Neuronal stem cell (in vitro differentiated cells): ENCODE measurements around the gene CNNM4.
A peak's percentile ranks its signal among the peaks of the same experiment; 100 is the strongest.

ENCODE experiments used
- DNase-seq: peaks from one replicate; pipeline ENCODE4 v3.0.0-alpha.2; 2013; ENCODE audit warnings: low spot score
- H2AFZ ChIP-seq: one replicate; pipeline ENCODE4 v1.6.1; 2013; ENCODE audit warnings: mild to moderate bottlenecking, low read length, inconsistent platforms
- H2AK5ac ChIP-seq: 2 replicates; pipeline ENCODE4 v1.6.1; 2013; ENCODE audit warnings: low read depth, mild to moderate bottlenecking, inconsistent platforms, low read length, moderate library complexity, mixed read lengths
- H2BK120ac ChIP-seq: 2 replicates; pipeline ENCODE4 v1.6.1; 2013; ENCODE audit warnings: low read depth, mild to moderate bottlenecking, inconsistent platforms, low read length, moderate library complexity, mixed read lengths
- H2BK12ac ChIP-seq: one replicate; pipeline ENCODE4 v1.6.1; 2013; ENCODE audit warnings: low read length, inconsistent platforms
- H2BK15ac ChIP-seq: 2 replicates; pipeline ENCODE4 v1.6.1; 2013; ENCODE audit warnings: mild to moderate bottlenecking, low read length, inconsistent platforms, mixed read lengths
- H2BK5ac ChIP-seq: one replicate; pipeline ENCODE4 v1.6.1; 2013; ENCODE audit warnings: inconsistent platforms, mild to moderate bottlenecking, low read length, moderate library complexity
- H3K14ac ChIP-seq: one replicate; pipeline ENCODE4 v1.6.1; 2013; ENCODE audit warnings: low read length, inconsistent platforms
- H3K18ac ChIP-seq: 2 replicates; pipeline ENCODE4 v1.6.1; 2013; ENCODE audit warnings: low read length, inconsistent platforms
- H3K23ac ChIP-seq: 2 replicates; pipeline ENCODE4 v1.6.1; 2013; ENCODE audit warnings: low read depth, mild to moderate bottlenecking, mixed read lengths, low read length, inconsistent platforms; ENCODE audit not compliant: poor library complexity
- H3K27ac ChIP-seq: replicated peaks from 3 replicates; pipeline ENCODE4 v1.5.1; 2013; ENCODE audit warnings: low read length, inconsistent platforms
- H3K27me3 ChIP-seq, 3 experiments: 2 replicates each; pipeline ENCODE4 v1.6.1; 2013; ENCODE audit warnings: low read length in 3 of 3, mild to moderate bottlenecking in 2 of 3, inconsistent platforms in 1 of 3, low read depth in 1 of 3, mixed read lengths in 1 of 3, moderate library complexity in 1 of 3; ENCODE audit not compliant: control insufficient read depth in 3 of 3, insufficient read depth in 3 of 3
- H3K36me3 ChIP-seq, 2 donors: replicated peaks in 1 of 2; 2 replicates each; pipeline ENCODE4 v1.6.1; 2013; ENCODE audit warnings: low read length in 2 of 2; ENCODE audit not compliant: control insufficient read depth in 2 of 2, insufficient read depth in 2 of 2
- H3K4ac ChIP-seq: 2 replicates; pipeline ENCODE4 v1.6.1; 2013; ENCODE audit warnings: inconsistent platforms, mild to moderate bottlenecking, low read length, moderate library complexity
- H3K4me1 ChIP-seq, 2 donors: 1 replicate in 1 of 2; 2 replicates in 1 of 2; pipeline ENCODE4 v1.6.1; 2013; ENCODE audit warnings: low read length in 2 of 2, low read depth in 1 of 2; ENCODE audit not compliant: control insufficient read depth in 2 of 2, insufficient read depth in 1 of 2
- H3K4me2 ChIP-seq: one replicate; pipeline ENCODE4 v1.6.1; 2013; ENCODE audit warnings: mild to moderate bottlenecking, low read length, inconsistent platforms; ENCODE audit not compliant: insufficient read depth, poor library complexity, severe bottlenecking
- H3K4me3 ChIP-seq, 2 donors: 2 replicates each; pipeline ENCODE4 v1.5.1; 2013; ENCODE audit warnings: low read length in 2 of 2, mild to moderate bottlenecking in 2 of 2, inconsistent platforms in 1 of 2, moderate library complexity in 1 of 2
- H3K79me1 ChIP-seq: one replicate; pipeline ENCODE4 v1.6.1; 2013; ENCODE audit warnings: low read depth, mild to moderate bottlenecking, inconsistent platforms, low read length, moderate library complexity
- H3K9ac ChIP-seq: one replicate; pipeline ENCODE4 v1.6.1; 2013; ENCODE audit warnings: mild to moderate bottlenecking, low read depth, low read length, inconsistent platforms; ENCODE audit not compliant: poor library complexity
- H3K9me3 ChIP-seq, 2 donors: replicated peaks in 1 of 2; 2 replicates each; pipeline versions ENCODE3 to v1.6.1; 2013; ENCODE audit warnings: low read length in 2 of 2, mild to moderate bottlenecking in 2 of 2, inconsistent platforms in 1 of 2, low read depth in 1 of 2, mixed read lengths in 1 of 2, moderate library complexity in 1 of 2; ENCODE audit not compliant: control insufficient read depth in 2 of 2, insufficient read depth in 1 of 2
- H4K8ac ChIP-seq: one replicate; pipeline ENCODE4 v1.6.1; 2013; ENCODE audit warnings: low read depth, mild to moderate bottlenecking, inconsistent platforms, low read length, moderate library complexity
- H4K91ac ChIP-seq: one replicate; pipeline ENCODE4 v1.6.1; 2013; ENCODE audit warnings: low read length, low read depth, mild to moderate bottlenecking, inconsistent platforms; ENCODE audit not compliant: poor library complexity
- WGBS, 2 donors: extraction: QIAGEN DNeasy Blood & Tissue Kit; methylation state at CpG; one replicate each; pipeline ENCODE4 v1.1.7; 2013; ENCODE audit warnings: missing lambda C conversion rate in 2 of 2, mixed read lengths in 1 of 2; ENCODE audit not compliant: insufficient read length in 2 of 2, insufficient replicate concordance in 1 of 2; ENCODE audit errors: extremely low coverage in 2 of 2; 5-methylcytosine and 5-hydroxymethylcytosine counted together

CNNM4 gene

GRCh38 chr2:96837575-96837974 lies 76.9 kb downstream of the CNNM4 start:
- H2AK5ac ChIP-seq: no peak overlapping the region
- H4K8ac ChIP-seq: no peak overlapping the region
- no peak overlapping the region for H2BK15ac ChIP-seq
- no peak overlapping the region for H3K4me2 ChIP-seq
- H2BK5ac ChIP-seq: no peak overlapping the region
- H3K23ac ChIP-seq: no peak overlapping the region
- no peak overlapping the region for H3K18ac ChIP-seq
- H3K79me1 ChIP-seq: peaks cover 2% of the 10 kb centered on the region
- no CpG with 5 or more reads among the region's 9 CpGs for WGBS, 2 donors
- no peak overlapping the region for H3K4me3 ChIP-seq
- no peaks in the 10 kb centered on the region for H3K27me3 ChIP-seq
- peaks cover 12 to 74% of the 10 kb centered on the region in 2 donors for H3K36me3 ChIP-seq
- H3K27ac ChIP-seq: no peak overlapping the region
- no peak overlapping the region for H3K14ac ChIP-seq
- no peak overlapping the region for H3K9ac ChIP-seq
- no peak overlapping the region for H4K91ac ChIP-seq
- H3K9me3 ChIP-seq: no peaks in the 10 kb centered on the region
- DNase-seq: no peak
- H2AFZ ChIP-seq: no peak overlapping the region
- no peak overlapping the region for H2BK12ac ChIP-seq
- H2BK120ac ChIP-seq: no peak overlapping the region
- peaks cover 4 to 5% of the 10 kb centered on the region in 2 donors for H3K4me1 ChIP-seq
- no peak overlapping the region for H3K4ac ChIP-seq

GRCh38 chr2:96838345-96839292 lies 77.9 kb downstream of the CNNM4 start:
- peak overlapping the region; percentile 24 for H4K8ac ChIP-seq
- peak overlapping the region; percentile 84 for H3K18ac ChIP-seq
- H2AFZ ChIP-seq: no peak overlapping the region
- H4K91ac ChIP-seq: no peak overlapping the region
- no peaks in the 10 kb centered on the region for H3K27me3 ChIP-seq
- peaks cover 2% of the 10 kb centered on the region for H3K79me1 ChIP-seq
- H3K9me3 ChIP-seq: no peaks in the 10 kb centered on the region
- H3K23ac ChIP-seq: peak overlapping the region; percentile 75
- H3K14ac ChIP-seq: no peak overlapping the region
- DNase-seq: no peak
- H2BK12ac ChIP-seq: no peak overlapping the region
- peak overlapping the region; percentile 32 for H2BK5ac ChIP-seq
- no peak overlapping the region for H2BK120ac ChIP-seq
- whole genome bisulfite sequencing, 2 donors: no CpG with 5 or more reads among the region's 23 CpGs
- no peak overlapping the region for H3K27ac ChIP-seq
- H2AK5ac ChIP-seq: no peak overlapping the region
- no peak overlapping the region for H3K4me3 ChIP-seq
- H3K9ac ChIP-seq: no peak overlapping the region
- no peak overlapping the region for H3K4ac ChIP-seq
- H3K4me2 ChIP-seq: no peak overlapping the region
- H2BK15ac ChIP-seq: no peak overlapping the region
- H3K4me1 ChIP-seq: no peaks in the 10 kb centered on the region
- H3K36me3 ChIP-seq: peaks cover 12 to 64% of the 10 kb centered on the region in 2 donors

DNA sequence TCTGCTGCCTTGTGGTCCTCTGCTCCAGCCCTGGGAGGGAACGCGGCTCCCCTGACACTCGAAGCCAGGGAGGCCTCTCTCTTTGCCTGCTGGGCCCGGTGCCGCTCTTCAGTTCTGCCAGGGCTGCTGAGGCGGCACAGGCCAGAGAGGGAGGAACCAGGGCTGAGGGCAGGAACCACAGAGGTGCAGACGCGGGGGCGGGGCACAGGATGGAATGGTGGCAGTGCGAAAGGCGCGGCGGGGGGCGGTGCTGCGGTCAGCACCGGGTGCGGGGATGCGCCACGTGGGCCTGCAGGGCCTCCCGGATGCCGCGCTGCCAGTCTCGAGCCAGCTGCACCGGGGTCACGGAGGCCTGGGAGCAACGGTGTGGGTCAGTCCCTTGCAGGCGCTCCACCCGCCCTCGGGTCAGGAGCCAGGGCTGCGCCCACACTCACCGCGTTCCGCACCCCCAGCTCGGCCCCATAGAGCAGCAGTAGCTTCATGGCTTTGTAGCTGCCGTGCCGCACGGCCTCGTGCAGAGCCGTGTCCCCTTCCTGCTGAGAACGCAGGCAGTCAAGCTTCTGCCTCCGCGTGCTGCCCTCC lies 78.7 kb downstream of the CNNM4 start:
- Histone ChIP-seq H2BK15ac (no peak overlapping the region), H2BK120ac (no peak overlapping the region), H3K4me2 (no peak overlapping the region), H3K9ac (peak overlapping the region; percentile 33), H3K4ac (no peak overlapping the region), H2BK12ac (no peak overlapping the region), H2AFZ (no peak overlapping the region), H3K9me3 (no peaks in the 10 kb centered on the region), H2BK5ac (peak overlapping the region; percentile 79), H3K36me3 (peaks cover 12 to 57% of the 10 kb centered on the region in 2 donors), H3K4me1 (no peaks in the 10 kb centered on the region), H3K79me1 (peaks cover 2% of the 10 kb centered on the region), H4K91ac (no peak overlapping the region), H3K27me3 (no peaks in the 10 kb centered on the region), H3K27ac (no peak overlapping the region), H3K18ac (peak overlapping the region; percentile 84), H3K4me3 (no peak overlapping the region), H3K14ac (peak overlapping the region; percentile 47), H4K8ac (no peak overlapping the region), H2AK5ac (peak overlapping the region; percentile 44), H3K23ac (peak overlapping the region; percentile 75)
- no peak for DNase-seq
- no CpG with 5 or more reads among the region's 42 CpGs for WGBS, 2 donors
